C4-2B (cell line): Measurements from ENCODE around the gene CSPG4.

ENCODE experiments used
- H3K27ac ChIP-seq: fragments of 450-650 bp; 2 replicates; pipeline ENCODE4 v1.5.1; 2017
- ZFX ChIP-seq: fragments of 450-650 bp; IDR thresholded peaks from 2 replicates; pipeline ENCODE4 v1.6.1; 2017
- TF ChIP-seq, protein P1 (sequence below): fragments of 450-650 bp; conservative IDR thresholded peaks from 2 replicates; pipeline ENCODE4 v1.5.1; 2017; ENCODE audit warnings: mild to moderate bottlenecking

The CSPG4 gene

DNA sequence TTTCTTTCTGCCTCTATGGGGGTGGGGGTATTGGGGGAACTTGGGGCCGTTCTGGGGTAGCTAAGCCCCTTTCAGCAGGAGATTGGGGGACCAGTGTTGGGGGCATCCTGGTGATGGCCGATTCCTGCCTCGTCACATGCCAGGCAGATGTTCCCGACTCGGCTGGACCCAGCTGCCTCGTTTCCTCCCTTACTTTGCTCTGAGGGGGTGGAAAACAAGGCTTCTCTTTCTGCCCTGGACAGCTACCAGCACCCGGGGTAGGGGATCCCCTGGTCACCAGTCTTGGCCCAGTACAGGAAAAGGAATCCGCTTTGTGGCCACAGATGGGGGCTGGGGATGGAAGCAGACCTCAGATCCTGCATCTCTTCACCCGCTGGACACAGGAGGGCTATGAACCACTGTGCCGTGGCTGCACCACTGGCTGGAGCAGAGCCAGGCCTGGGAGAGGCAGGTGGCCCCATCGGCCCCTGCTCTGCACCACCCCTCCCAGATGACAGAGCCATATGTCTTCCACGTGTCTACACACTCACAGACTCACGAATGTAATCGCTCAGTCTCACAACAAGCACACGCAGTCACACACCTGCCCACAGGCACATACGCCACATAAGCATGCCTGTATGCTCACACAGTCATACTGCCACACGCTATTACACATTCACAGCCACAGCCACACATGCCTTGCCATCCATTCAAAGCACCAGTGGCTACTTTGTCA, 52.6 kb downstream of the CSPG4 start:
- no peak overlapping the region for H3K27ac ChIP-seq
- no peak for TF ChIP-seq ZFX
- TF ChIP-seq, protein P1, sequence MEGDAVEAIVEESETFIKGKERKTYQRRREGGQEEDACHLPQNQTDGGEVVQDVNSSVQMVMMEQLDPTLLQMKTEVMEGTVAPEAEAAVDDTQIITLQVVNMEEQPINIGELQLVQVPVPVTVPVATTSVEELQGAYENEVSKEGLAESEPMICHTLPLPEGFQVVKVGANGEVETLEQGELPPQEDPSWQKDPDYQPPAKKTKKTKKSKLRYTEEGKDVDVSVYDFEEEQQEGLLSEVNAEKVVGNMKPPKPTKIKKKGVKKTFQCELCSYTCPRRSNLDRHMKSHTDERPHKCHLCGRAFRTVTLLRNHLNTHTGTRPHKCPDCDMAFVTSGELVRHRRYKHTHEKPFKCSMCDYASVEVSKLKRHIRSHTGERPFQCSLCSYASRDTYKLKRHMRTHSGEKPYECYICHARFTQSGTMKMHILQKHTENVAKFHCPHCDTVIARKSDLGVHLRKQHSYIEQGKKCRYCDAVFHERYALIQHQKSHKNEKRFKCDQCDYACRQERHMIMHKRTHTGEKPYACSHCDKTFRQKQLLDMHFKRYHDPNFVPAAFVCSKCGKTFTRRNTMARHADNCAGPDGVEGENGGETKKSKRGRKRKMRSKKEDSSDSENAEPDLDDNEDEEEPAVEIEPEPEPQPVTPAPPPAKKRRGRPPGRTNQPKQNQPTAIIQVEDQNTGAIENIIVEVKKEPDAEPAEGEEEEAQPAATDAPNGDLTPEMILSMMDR: no peak

DNA sequence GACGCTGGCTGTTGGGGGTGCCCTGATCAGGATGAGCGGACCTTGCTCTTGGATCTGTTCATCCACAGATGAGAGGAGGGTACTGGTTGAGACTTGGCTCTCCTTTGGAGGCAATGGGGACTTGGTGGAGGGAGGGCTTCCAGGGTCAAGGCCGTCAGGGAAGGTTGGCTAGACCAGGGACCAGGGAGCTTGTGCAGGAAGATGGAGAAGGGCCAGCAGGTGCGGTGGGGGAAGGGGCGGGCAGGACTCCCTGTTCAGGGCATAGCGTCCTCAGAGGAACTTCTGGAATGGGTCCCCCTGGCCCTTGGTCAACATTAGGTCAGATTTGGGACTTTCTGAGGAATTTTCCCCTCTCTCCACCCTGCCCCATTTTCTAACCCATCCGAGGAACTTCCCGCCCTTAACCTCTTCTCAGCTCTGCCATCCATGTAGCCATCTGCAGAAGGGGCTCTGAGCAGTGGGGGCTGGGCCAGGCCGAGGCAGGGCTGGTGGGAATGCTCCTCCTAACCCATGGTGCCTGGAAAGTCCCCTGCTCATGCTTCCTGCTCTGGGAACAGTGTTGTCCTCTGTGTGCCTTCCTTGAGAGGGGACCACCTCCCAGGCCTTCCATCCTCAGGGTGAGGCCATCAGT, 53.4 kb downstream of the CSPG4 start:
- TF ChIP-seq, protein P1: no peak
- no peak for TF ChIP-seq ZFX
- H3K27ac ChIP-seq: no peak overlapping the region

DNA sequence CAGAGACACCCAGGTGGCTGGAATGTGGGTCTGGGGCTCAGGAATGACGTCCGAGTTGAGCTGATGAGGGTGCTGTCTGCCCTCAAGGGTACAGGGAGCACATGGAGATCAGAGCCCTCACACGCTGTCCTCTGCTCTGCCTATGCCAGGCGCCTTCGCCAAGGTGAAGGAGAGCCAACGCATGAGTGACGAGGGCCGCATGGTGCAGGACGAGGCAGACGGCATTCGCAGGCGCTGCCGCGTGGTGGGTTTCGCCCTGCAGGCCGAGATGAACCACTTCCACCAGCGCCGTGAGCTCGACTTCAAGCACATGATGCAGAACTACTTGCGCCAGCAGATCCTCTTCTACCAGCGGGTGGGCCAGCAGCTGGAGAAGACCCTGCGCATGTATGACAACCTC, 55.8 kb downstream of the CSPG4 start:
- no peak overlapping the region for H3K27ac ChIP-seq
- TF ChIP-seq, protein P1: no peak
- no peak for TF ChIP-seq ZFX

DNA sequence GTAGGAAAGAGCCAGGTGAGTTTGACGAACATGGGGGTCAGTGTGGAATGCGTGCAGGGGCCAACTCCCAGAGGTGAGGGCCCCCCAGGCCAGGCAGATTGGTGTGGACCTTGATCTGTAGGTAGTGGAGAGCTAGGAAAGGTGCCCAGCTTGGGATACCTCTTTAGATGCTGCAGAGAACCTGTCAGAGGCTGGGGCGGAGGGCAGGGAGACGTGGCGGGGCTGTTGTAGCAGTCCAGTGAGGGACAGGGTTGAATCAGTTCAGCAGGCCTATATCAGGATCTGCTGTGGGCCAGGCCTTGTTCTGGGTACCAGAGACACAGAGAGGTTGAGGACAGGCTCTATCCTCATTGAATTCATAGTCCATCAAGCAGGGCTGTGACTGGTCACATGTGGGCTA, 56.3 kb downstream of the CSPG4 start:
- H3K27ac ChIP-seq: no peak overlapping the region
- TF ChIP-seq, protein P1: no peak
- TF ChIP-seq ZFX: no peak

DNA sequence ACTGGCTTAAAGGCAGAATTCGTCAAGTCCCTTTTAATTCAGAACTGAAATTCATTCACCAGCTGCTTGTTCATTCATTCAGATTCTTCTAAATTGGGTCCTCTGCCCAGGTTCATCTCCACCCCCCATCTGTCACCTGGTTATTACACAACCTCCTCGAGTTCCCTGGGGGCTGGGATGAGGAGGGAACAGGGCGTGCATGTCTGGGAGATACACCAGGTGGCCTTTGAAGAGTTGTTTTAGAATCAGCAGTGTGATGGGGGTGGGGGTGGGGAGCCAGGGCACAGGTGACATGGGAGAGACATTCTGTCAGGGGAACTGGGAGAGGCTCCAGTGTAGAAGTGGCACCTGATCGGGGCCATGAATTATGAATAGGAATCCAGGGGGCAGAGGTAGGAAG, 56.7 kb downstream of the CSPG4 start:
- TF ChIP-seq ZFX: no peak
- TF ChIP-seq, protein P1: no peak
- no peak overlapping the region for H3K27ac ChIP-seq

DNA sequence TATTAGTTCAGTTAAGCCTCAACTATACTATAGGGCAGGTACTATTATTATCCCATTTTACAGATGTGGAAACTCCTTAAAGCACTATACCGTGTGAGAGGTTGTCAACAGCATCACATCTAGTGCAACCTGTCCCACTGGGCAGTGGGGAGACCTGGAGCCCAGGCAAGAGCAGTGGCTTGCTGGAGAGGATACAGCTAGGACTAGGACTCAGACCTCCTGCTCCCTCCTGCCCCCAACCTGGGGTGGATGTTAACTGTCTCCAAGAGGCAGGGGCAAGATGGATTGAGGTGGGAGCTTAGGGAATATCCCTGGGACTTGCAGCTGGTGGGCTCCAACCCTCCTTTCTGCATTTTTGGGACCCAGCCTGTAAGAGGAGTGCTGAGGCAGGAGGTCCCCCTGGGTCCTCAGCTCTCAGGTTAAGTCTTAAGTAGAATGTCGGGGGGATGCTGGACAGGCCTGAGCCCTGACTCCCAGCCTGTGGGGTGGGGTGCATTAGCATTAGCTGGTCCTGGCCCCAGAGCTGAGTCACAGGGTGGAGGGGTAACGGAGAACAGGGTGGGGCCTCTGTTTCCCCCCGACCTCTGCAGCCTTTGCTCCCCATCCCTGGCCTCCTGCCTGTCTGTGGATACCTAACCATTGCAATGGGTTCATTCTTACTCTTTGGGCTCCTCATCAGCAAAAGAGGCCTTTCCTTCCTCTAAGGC, 58.3 kb downstream of the CSPG4 start:
- TF ChIP-seq, protein P1: no peak
- no peak for TF ChIP-seq ZFX

DNA sequence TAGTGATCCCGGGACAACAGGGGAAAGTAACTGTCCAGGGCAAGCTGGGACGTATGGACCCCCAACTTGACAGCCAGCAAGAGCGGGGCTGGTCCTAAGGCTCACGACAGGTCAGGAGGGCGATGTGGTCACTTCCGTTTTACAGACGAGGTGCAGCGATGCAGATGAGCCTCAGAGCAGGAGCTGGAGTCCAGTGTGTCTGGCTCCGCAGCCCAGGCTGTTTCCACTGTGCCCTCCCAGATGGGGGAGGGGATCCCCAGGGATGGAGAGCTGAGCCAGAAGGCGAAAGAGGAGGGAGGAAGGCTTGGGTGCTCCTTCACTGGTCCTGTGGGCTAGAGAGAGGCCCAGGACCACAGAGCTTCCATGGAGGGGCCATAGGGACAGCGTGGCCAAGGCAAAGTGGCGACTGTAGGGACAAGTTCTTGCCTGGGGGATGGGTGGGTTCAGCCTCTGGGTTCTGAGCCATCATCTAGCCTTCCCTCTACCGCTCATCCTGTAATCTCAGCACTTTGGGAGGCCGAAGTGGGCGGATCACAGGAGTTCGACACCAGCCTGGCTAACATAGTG, 59.2 kb downstream of the CSPG4 start:
- H3K27ac ChIP-seq: no peak overlapping the region
- TF ChIP-seq, protein P1: no peak
- TF ChIP-seq ZFX: no peak

More for the DNA sequence above, 58.3 kb downstream of the CSPG4 start:
- H3K27ac ChIP-seq: no peak overlapping the region
